T-helper 2 cell treated with Interferon-gamma antibody and Interleukin-4, amounts not matched to agents 100 ng/mL and 5 ng/mL, for 36 hours (primary cell): ENCODE results near the gene ATG13. TPM values are rescaled to one million over a fixed set of nuclear protein-coding genes. Genes with fewer than 3 reads are reported as not detected.

Experiments
- intact Hi-C: fragments of 100-400 bp; cut with micrococcal nuclease; formaldehyde crosslinking; loops from one replicate; pipeline ENCODE4 v1.15.1; 2023
- total RNA-seq: library from RNA; stranded (reverse); gene quantifications from 2 replicates; pipeline ENCODE4 v1.2.3, GENCODE V29; 2022

ATG13 gene
- total RNA-seq, 1 donor from 2014 or later: 62.2 TPM

- intact Hi-C loops: no loop called here
Observed at GRCh38 chr11:46642627-46643335, 25.4 kb downstream of the ATG13 start.

- intact Hi-C loops: no loop called here
Observed at GRCh38 chr11:46643531-46643930, 26.2 kb downstream of the ATG13 start.

GRCh38 chr11:46643986-46644385 lies 26.6 kb downstream of the ATG13 start:
- intact Hi-C loops: no loop called here

- intact Hi-C loops: no loop called here
Observed at GRCh38 chr11:46649180-46649738, 31.9 kb downstream of the ATG13 start.

GRCh38 chr11:46655631-46656030 lies 38.3 kb downstream of the ATG13 start:
- intact Hi-C loops: no loop called here

- intact Hi-C loops: no loop called here
Observed at GRCh38 chr11:46657186-46657585, 39.8 kb downstream of the ATG13 start.

- intact Hi-C loops: no loop called here
Observed at GRCh38 chr11:46658259-46658658, 40.9 kb downstream of the ATG13 start.

- intact Hi-C loops: no loop called here
Observed at GRCh38 chr11:46659908-46660307, 42.6 kb downstream of the ATG13 start.

GRCh38 chr11:46661836-46662235 lies 44.5 kb downstream of the ATG13 start:
- intact Hi-C loops: no loop called here

- intact Hi-C loops: no loop called here
Observed at GRCh38 chr11:46662366-46662765, 45.0 kb downstream of the ATG13 start.

- intact Hi-C loops: no loop called here
Observed at GRCh38 chr11:46663277-46663940, 46.1 kb downstream of the ATG13 start.

- intact Hi-C loops: no loop called here
Observed at GRCh38 chr11:46664612-46665011, 47.3 kb downstream of the ATG13 start.

- intact Hi-C loops: no loop called here
Observed at GRCh38 chr11:46665356-46665755, 48.0 kb downstream of the ATG13 start.

GRCh38 chr11:46666516-46666915 lies 49.2 kb downstream of the ATG13 start:
- intact Hi-C loops: no loop called here

- intact Hi-C loops: no loop called here
Observed at GRCh38 chr11:46667043-46667481, 49.7 kb downstream of the ATG13 start.

- intact Hi-C loops: no loop called here
Observed at GRCh38 chr11:46668480-46669085, 51.2 kb downstream of the ATG13 start.

- intact Hi-C loops: loop anchor here (2.0 kb wide), 1 partner anchor 53 kb away; the partner anchor contains the start of genes ATG13 and HARBI1
Observed at GRCh38 chr11:46669711-46670139, 52.4 kb downstream of the ATG13 start.

- intact Hi-C loops: loop anchor here (2.0 kb wide), 1 partner anchor 54 kb away; the partner anchor contains the start of genes ATG13 and HARBI1
Observed at GRCh38 chr11:46670521-46670920, 53.2 kb downstream of the ATG13 start.

- intact Hi-C loops: loop anchor here (1.0 to 2.0 kb wide), 2 partner anchors 28 to 55 kb away; partner anchors contain the start of genes ARHGAP1, ATG13 and HARBI1
Observed at GRCh38 chr11:46671958-46672315, 54.6 kb downstream of the ATG13 start.

GRCh38 chr11:46672381-46672839 lies 55.1 kb downstream of the ATG13 start:
- intact Hi-C loops: no loop called here

- intact Hi-C loops: no loop called here
Observed at GRCh38 chr11:46673713-46674462, 56.5 kb downstream of the ATG13 start.
